Left lung (tissue), 10 donors: Measurements from ENCODE around the gene HFM1. TPM values are rescaled to one million over a fixed set of nuclear protein-coding genes. Genes with fewer than 3 reads are reported as not detected.

Experiments
- ATAC-seq: fragments of 200-7000 bp; cut with Tn5 transposase; one replicate; pipeline ENCODE4 v1.9.1; 2020; ENCODE audit warnings: moderate library complexity
- DNase-seq, 4 donors: peaks; one replicate each; pipeline ENCODE4 v3.0.0-alpha.2; 2013 to 2020
- H3K27ac ChIP-seq, 2 donors: fragments of 200-600 bp; sonication (generic) in 1 of 2; one replicate each; pipeline versions ENCODE4 v1.5.0 to v1.8.0; 2020 to 2021
- H3K27me3 ChIP-seq, 2 donors: fragments of 200-600 bp; sonication (generic) in 1 of 2; one replicate each; pipeline versions ENCODE4 v1.5.0 to v1.8.0; 2020 to 2021
- H3K36me3 ChIP-seq, 2 donors: fragments of 200-600 bp; sonication (generic) in 1 of 2; one replicate each; pipeline versions ENCODE4 v1.5.0 to v1.8.0; 2020 to 2021
- H3K4me1 ChIP-seq, 2 donors: fragments of 200-600 bp; one replicate each; pipeline ENCODE4 v1.8.0; 2021
- H3K4me3 ChIP-seq, 2 donors: fragments of 200-600 bp; sonication (generic) in 1 of 2; one replicate each; pipeline versions ENCODE4 v1.5.0 to v1.8.0; 2020 to 2021; ENCODE audit warnings: mild to moderate bottlenecking in 1 of 2
- H3K9me3 ChIP-seq, 2 donors: fragments of 200-600 bp; sonication (generic) in 1 of 2; one replicate each; pipeline versions ENCODE4 v1.5.0 to v1.8.0; 2020 to 2021
- CTCF ChIP-seq, 2 donors: fragments of 200-600 bp; sonication (generic) in 1 of 2; IDR thresholded peaks; one replicate each; pipeline versions ENCODE4 v1.5.0 to v1.8.0; 2021; ENCODE audit warnings: antibody characterized with exemption in 2 of 2
- intact Hi-C, 2 donors: fragments of 100-400 bp; cut with DNase I; formaldehyde crosslinking; loops; one replicate each; pipeline versions ENCODE4 v1.11.2 to v1.14.2; 2022
- polyA plus RNA-seq, 6 donors: library from polyadenylated mRNA; unstranded; fragments of 120-200 nt; gene quantifications; one replicate each; pipeline ENCODE4 v1.2.1, GENCODE V29; 2013; ENCODE audit not compliant: insufficient read length in 6 of 6
- total RNA-seq, 2 donors: library from RNA; stranded (reverse); fragmentation: NEBNext Ultra II Directional; extraction: Animal tissue kit (Norgen Biotek cat#: 25700); gene quantifications; one replicate each; pipeline ENCODE4 v1.2.1, GENCODE V29; 2021
- donor health status: DM: no; HTN: yes; CAD: no.
- donor health status: DM: no; HTN: no; CAD: no.

HFM1 gene
- total and polyA plus RNA-seq, 8 donors = 0.58 to 14.7 (median 9.4) TPM

- Histone ChIP-seq H3K27ac (no peak overlapping the region), H3K27me3 (no peaks in the 10 kb centered on the region), H3K9me3 (peaks cover 0 to 3% of the 10 kb centered on the region in 2 donors), H3K4me1 (no peaks in the 10 kb centered on the region), H3K36me3 (no peaks in the 10 kb centered on the region), H3K4me3 (no peak overlapping the region)
- DNase-seq (no peak), ATAC-seq (no peak)
- TF ChIP-seq CTCF (IDR thresholded peaks at IDR 0.05) = no peak
- intact Hi-C loops = no loop called here
Observed at GRCh38 chr1:91226741-91227140, 177.9 kb downstream of the HFM1 start.

- no peak overlapping the region for H3K27ac ChIP-seq
- DNase-seq (no peak), ATAC-seq (no peak)
- H3K4me3 ChIP-seq = no peak overlapping the region
- intact Hi-C loops = no loop called here
- H3K27me3 ChIP-seq = no peaks in the 10 kb centered on the region
- no peak for TF ChIP-seq CTCF (IDR thresholded peaks at IDR 0.05)
- H3K36me3 ChIP-seq = no peaks in the 10 kb centered on the region
- peaks cover 0 to 10% of the 10 kb centered on the region in 2 donors for H3K9me3 ChIP-seq
- no peaks in the 10 kb centered on the region for H3K4me1 ChIP-seq
Observed at GRCh38 chr1:91224878-91225277, 179.8 kb downstream of the HFM1 start.

GRCh38 chr1:91221017-91221416 lies 183.6 kb downstream of the HFM1 start:
- no peaks in the 10 kb centered on the region for H3K4me1 ChIP-seq
- H3K27ac ChIP-seq = no peak overlapping the region
- intact Hi-C loops = no loop called here
- no peak overlapping the region for H3K4me3 ChIP-seq
- ATAC-seq (no peak), DNase-seq (no peak)
- H3K27me3 ChIP-seq = no peaks in the 10 kb centered on the region
- no peaks in the 10 kb centered on the region for H3K36me3 ChIP-seq
- no peak for TF ChIP-seq CTCF (IDR thresholded peaks at IDR 0.05)
- peaks cover 0 to 15% of the 10 kb centered on the region in 2 donors for H3K9me3 ChIP-seq

- H3K9me3 ChIP-seq = peaks cover 0 to 15% of the 10 kb centered on the region in 2 donors
- H3K27ac ChIP-seq = no peak overlapping the region
- TF ChIP-seq CTCF (IDR thresholded peaks at IDR 0.05) = no peak
- DNase-seq = no peak
- H3K27me3 ChIP-seq = no peaks in the 10 kb centered on the region
- ATAC-seq = no peak
- H3K4me3 ChIP-seq = no peak overlapping the region
- intact Hi-C loops = no loop called here
- H3K4me1 ChIP-seq = no peaks in the 10 kb centered on the region
- H3K36me3 ChIP-seq = no peaks in the 10 kb centered on the region
Observed at GRCh38 chr1:91217911-91218310, 186.7 kb downstream of the HFM1 start.

Other genes starting within 250 kb of the HFM1 start
- gene CDC7, start 96.0 kb upstream of the HFM1 start, total RNA-seq = 10 to 100 TPM in 1 of 2 donors, 1 to 10 TPM in 1; 6.3 to 10.4 TPM
- 10 to 100 TPM; 15.7 to 25.3 (median 20.0) TPM for gene CDC7, start 96.0 kb upstream of the HFM1 start, polyA plus RNA-seq